HG03159 (cell line): Measurements from ENCODE around the gene HES3.

Experiments used
- ATAC-seq: cut with Tn5 transposase; IDR thresholded peaks from one replicate; pipeline ENCODE4 v1.9.1; 2021; ENCODE audit warnings: mild to moderate bottlenecking, moderate library complexity; ENCODE audit not compliant: unreplicated experiment

HES3 gene

DNA sequence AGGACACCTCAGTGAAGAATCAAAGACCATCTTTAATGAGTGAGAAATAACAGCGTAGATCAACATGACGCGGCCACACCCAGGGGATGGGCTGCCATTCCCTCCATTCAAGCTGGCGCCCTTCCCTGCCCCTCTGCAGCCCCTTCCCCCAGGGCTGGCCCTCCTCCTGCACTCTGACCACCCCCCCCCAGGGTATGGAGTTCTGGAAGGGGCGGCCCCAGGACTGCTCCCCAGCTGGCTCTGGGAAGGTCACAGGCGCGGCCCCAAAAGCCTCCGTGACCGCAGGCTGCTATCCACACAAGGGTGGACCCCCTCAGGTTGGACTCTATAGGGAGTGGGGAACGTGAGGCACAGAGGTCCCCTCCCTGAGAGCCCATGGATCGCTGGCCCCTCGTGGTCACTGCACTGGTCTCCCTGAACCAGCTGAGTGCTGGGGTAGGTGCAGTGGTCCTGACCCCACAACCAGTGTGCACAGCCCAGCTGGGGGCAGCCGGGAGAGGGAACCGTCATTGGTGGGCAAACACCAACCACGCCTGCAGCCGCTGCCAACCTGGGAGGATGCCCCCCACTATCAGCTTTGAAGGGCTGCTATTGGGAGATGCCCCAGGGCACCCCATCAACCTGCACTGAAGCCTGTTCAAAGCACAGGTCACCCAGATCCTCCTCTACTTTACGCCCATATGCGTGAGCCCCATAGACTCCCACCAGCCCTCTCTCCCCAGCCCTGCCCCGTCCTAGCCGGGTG, 33.0 kb downstream of the HES3 start:
- no peak for ATAC-seq

DNA sequence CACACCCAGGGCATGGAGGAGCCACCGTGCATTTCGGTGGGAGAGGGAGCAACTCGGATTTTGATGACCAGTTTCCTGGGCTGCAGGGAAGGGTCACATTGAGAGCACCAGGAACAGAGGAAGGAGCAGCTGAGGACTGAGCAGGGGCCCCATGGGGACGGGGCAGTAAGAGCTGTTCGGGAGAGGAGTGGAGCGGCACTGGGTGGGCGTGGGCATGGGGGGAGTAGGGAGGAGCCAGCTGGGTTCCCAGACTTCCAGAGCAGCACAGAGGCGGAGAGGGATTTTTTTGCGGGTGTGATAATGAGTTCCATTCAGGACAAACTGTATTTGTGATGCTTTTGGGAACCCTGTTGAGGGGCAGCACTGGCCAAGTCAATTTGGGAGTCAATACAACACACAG, 34.3 kb downstream of the HES3 start:
- ATAC-seq = no peak

DNA sequence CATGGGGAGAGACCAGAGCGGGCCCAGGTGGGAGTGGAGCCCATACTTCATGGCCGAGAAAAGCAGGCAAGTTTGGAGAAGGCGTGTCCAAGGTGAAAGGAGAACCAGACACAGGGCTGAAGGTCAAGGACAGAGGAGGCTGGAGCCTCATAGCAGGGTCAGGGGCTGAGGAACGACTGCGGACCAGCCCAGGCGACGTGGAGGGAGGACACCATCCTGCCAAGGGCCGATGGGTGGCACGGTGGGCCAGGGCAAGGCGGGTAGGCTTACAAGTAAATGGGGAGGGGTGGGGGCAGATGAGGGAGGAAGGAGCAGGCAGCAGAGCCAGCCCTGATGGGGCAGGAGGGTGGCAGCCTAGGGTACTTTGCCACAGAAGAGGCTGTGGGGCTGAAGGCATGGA, 35.1 kb downstream of the HES3 start:
- no peak for ATAC-seq

DNA sequence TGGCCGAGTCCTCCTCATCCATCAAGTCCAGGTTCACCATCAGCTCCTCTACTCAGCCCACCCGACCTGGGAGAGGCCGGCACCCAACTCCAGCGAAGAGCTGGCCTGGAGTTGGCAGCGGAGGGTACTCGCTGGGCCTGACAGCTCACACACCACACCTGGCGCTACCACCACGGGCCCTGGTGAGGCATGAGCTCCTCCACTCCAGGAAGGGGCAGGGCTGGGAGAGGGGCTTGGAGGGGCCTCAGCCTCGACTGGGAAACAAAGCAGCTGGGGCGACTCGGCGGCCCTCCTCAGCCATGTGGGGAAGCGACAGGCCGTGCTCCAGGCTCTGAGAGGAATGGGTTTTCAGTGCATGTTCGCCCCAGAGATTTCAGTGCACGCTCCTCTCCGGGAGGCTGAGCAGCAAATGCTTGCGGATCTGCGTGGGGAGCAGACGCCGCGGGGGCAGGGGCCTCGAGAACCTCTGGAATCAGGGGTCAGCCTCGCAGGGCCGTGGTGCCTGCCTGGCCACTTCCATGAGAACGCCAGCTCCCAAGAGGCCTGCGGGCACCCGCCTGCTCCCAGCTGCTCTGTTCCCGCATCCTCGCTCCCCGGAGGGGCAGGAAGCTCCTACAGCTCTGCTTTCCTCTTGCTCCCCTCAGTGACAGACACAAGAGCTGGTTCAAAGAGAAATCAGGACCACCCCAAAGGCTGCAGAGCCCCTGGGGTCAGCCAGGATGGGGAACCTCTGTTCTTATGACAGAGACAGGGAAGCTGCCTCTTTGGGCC, 35.8 kb downstream of the HES3 start:
- no peak for ATAC-seq

DNA sequence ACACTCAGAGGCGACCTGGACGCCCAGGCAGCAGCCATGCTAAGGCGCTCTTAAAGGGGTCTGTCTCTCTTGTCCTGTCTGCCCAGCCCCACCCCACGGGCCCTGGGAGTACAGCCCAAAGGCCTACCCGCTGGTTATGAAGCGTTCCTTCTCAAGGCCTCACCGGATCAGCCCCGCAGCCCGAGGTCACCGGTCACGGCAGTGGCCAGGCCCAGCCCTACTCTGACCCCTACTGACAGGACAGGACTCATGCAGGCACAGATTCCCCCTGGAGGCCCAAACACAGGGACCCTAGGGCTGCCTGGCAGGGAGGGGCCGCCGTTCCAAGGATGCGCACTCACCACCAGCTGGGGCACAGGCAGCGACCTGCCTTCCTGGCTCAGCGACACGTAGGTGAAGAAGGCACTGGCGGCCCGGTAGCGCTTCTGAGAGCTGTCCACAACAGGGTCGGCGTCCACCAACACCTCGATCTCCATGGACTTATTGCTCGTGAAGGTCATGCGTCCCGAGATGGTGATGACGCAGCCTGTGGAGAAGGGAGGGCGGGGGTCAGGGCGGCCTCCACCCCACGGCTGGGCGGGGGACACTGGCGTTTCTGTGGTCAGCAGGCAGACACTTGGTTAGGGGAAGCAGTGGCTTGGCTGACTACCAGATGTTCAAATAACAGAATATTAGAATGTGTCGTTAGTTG, 36.9 kb downstream of the HES3 start:
- ATAC-seq = no peak

DNA sequence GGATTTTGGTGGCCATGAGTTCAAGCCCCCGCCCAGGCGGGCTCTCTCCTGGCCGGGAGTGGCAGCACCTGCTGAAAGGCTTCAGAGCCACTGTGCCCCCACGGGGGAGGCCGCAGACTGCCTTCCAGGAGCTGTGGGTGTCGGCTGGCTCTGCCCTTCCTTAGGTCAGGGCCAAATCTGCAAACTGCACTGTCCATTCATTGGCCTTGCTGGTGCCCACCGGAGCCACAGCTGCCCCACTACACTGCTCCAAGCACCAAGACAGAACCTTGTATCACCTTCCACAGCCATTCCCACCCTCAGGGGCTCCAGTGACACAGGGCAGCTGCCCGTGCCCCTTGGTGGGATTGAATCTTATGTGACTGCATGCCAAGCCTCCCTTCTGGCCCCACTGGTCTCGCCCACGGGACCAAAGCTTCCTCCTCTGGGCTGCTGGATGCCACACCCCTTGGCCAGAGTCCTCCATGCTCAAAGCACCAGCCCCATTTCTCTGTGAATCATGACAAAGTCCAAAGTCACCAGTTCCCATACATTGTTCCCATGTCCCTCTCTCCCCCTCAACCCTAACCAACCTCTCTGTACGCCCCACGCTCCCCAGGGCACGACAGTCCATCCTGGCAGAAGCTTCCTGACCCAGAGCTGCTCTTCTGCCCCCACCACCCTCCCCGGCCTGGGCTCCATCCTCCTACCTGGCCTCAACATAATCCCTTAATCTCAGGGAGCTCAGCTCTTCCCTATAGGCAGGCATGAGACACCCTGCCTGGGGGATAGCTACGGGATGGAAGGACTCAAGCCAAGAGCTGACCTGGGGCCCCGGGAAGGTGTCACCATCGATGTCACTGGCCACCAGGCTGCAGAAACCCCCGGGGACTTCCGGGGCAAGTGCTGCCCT, 37.8 kb downstream of the HES3 start:
- ATAC-seq = no peak

DNA sequence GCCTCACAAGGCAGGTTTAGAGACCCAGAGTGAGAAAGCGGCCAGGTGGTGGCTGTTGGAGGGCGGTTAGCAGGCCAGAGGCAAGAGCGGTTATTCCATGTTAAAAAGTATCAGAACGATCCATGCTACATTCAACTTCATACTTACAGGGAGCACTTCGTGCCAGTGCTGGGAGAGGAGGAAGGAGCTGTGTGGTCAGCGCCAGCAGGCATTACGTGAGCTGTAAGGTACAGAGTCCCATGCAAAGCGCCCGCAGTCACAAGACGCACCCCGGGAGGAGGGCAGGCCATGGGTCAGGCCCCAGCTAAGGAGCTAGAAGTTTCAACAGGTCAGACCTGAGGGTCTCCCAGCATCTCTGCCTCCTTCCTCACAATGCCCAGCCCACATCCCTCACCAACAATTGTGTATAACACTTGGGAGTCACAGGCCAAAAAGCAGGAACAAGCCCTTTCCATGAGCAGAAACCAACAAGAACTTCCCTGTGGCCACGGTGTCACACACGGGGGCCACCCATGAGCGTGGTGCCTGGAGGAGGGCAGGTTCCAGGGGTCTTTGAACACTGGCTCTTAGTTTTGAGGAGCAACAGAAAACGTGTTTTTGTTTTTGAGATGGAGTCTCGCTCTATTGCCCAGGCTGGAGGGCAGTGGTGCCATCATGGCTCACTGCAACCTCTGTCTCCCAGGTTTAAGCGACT, 38.7 kb downstream of the HES3 start:
- no peak for ATAC-seq

DNA sequence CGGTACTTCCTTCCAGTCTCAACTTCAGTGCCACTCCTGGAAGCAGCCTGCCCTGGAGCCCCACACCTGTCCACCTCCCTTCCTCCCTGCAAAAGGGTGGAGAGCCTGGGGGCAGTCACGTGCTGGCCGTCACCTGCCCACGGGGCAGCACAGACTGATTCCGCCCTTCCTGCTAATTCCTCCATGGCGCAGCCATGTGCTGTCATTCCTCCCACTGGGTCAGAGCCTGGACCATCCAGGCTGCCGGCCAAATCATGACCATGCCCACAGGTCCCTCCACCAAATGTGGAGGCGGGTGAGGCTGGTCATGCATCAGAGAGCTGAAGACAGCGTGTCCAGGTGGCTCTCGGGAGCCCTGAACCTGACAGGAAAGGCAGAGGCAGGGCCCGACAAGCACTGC, 41.4 kb downstream of the HES3 start:
- ATAC-seq = no peak

DNA sequence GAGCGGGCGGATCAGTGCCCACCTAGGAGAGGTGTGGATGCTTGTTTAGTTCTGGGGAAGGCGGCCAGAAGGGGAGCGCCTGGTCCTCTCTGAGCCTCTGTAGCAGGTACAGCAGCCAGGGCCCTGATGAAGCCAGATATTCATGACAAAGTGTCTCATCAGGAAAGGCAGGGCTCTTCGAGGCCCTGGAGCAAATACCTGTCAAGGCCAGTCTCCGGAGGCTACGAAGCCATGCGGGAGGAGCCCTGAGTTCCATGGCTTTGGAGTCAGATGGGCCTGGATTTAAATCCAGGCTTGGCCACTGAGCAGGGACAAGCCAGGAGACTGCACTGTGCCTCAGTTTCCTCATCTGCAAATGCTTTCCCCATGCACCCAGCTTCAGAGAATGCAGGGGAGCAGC, 42.3 kb downstream of the HES3 start:
- ATAC-seq = no peak

DNA sequence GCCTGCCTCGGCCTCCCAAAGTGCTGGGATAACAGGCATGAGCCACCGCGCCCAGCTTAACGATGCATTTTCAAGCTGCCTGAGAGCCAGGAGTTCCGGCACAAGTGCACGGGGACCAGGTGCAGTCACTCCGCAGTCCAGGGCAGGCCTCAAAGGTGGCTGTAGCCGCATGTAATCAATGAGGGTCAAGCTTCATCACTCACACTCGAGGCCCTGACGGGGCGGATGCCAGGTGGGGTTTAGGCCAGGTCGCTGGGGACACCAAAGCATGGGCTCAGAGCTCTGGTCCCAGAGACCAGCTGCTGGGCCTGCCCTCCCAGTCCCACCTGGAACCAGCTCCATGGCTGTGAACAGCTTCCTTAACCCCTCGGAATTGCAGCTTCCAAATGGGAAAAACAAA, 43.0 kb downstream of the HES3 start:
- ATAC-seq = no peak

DNA sequence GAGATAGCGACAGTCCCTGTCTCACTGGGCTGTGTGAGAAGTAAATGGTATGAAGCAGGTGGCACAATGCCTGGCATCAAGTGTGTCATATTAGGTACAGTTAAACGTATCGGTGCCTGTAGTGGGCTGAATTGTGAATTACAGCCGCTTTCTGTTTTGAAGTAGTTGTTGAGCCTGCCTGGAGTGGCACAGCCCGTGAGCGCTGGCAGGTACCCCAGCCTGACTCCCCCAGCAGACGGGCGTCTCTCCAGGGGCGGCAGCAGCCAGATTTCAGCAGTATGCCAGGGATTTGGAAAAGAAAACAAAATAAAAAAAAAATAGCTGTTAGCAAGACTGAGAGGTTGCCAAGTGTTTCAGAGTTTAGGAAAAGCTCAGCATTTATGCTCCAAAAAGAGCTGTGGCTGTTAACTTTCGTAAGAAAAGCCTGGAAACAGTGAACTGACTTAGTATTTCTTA, 43.5 kb downstream of the HES3 start:
- no peak for ATAC-seq

DNA sequence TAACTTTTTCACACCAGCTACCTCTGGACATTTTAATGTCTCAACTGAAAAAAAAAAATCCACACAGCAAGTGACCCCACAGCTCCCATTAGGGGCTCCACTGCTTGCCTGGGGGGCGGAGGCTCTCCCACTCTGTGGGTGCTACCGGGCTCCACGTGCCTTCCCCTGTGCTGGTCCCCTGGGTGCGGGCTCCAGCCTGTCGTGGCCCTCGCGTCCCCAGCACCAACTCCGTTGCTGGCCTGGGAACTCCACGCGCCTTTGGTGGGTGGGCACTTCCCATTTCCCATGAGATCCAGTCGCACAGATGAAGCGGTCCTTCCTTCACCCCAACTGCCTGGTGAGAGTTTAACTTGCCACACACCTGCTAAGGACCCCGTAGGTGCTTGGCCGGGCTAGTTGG, 44.0 kb downstream of the HES3 start:
- ATAC-seq = no peak

DNA sequence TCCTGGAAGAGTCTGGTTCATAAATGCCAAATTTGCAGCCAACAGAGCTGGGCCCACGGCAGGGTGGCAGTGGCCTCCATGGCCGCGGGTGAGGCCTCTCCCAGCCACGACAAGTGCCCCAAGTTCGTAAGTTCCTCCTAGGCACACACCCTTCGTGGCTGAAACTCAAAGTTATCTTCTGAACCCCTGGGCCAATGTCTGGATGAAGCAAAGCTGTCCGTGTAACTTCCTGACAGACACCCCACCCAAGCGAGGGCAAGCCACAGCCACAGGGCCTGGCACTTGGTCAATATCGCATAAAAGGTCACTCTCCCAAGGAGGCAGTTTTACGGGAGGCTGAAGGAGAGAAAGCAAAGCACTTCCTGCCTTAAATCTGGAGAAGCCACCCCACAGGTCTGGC, 44.7 kb downstream of the HES3 start:
- ATAC-seq = no peak

DNA sequence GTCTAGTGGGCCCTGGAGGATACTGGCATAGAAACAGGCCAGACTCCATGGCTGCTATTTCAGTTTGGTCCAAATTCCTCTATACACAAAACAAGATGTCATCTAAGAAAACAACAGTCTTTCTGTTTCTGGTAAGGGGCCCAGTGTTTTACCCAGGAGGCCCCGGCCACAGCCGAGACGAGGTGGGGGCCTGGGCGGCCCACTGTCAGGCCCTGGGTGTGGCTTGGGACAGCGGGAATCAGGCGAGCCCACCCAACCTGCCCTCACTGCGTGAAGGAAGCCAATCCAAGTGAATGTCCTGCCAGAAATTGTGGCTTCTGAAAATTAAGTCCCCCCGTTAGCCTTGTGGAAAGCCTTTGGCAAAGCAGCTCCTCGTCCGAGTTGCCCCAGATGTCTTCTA, 48.1 kb downstream of the HES3 start:
- no peak for ATAC-seq

DNA sequence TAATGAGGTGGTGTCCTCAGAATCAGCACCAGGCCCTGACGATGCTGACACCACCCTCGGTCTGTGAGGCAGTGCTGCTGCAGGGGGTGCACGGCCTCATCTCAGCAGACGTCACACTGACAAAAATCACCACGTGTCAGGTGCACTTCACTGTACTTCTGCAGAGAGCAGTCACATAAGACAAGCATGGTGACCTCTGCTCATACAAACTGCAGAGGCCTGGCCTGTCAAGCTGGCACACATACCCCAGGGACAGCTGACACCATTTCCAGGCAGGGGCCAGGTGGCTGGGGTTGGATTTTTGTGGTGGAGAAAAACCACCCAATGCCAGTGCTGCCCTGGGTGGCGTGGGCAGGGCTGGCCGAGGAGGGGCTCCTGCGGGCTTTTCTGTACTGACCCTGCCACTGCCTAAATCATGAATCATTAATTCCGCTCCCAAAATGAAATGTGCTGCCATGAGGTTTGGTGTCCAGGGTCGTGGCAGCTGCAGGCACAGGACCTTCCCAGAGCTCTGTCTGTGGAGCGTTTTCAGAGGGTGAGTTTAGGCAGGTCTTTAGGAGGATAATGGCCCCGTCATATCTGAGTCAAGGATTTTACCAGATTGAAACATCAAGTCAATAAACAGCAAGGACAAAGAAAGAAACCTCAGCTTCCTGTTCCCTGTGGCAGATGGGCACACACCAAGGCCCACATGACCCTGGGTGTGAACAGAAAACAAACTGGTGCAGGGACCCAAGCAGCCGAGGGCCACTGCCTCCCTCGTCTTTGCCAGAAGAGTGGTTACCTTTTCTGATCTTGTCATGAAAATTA, 50.3 kb downstream of the HES3 start:
- ATAC-seq = no peak

DNA sequence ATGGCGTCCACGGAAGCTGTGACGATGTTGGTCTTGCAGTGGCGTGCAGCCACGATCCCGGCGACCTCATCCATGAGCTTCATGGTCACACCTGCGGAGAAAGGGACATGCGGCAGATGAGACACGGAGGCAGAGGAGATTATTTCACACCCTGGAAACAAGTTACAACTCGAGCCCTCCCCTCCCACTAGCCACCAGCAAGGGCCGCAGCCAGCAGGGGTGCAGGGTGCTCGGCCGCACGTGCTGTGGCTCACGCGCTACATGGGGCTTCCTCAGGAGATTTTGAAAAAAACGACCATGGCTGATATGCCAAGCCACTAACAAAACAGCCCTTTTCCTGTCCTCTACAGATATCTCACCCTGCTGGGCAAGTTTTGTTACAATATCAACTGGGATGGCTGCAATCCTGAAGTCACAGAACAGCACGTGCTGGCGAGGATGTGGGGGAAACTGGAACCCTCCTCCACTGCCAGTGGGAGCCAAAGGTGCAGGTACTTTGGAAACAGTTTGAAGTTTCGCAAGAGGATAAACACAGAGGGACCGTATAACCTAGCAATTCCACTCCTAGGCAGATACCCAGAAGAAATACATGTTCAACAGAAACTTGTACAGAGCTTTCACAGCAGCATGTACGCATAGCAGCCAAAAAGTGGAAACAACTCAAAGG, 51.0 kb downstream of the HES3 start:
- no peak for ATAC-seq
